Vagina (tissue), 2 donors: ENCODE data around the gene DGKB. TPM values are rescaled to one million over a fixed set of nuclear protein-coding genes. Genes with fewer than 3 reads are reported as not detected.

ENCODE experiments used
- DNase-seq, 2 donors: peaks; one replicate each; pipeline ENCODE4 v3.0.0-alpha.2; 2017; ENCODE audit errors: extremely low spot score in 2 of 2
- H3K27ac ChIP-seq: fragments of 200-600 bp; sonication (generic); one replicate; pipeline ENCODE4 v1.5.1; 2019
- H3K27me3 ChIP-seq: fragments of 200-600 bp; sonication (generic); one replicate; pipeline ENCODE4 v1.5.1; 2019
- H3K36me3 ChIP-seq, 2 donors: fragments of 200-600 bp; sonication (generic); one replicate each; pipeline ENCODE4 v1.5.1; 2017 to 2019
- H3K4me1 ChIP-seq: fragments of 200-600 bp; sonication (generic); one replicate; pipeline ENCODE4 v1.5.1; 2019
- H3K4me3 ChIP-seq, 2 donors: fragments of 200-600 bp; sonication (generic); 1 replicate in 1 of 2; 2 replicates in 1 of 2; pipeline ENCODE4 v1.5.1; 2016 to 2019
- H3K9me3 ChIP-seq: fragments of 200-600 bp; sonication (generic); one replicate; pipeline ENCODE4 v1.5.1; 2019
- CTCF ChIP-seq, 3 experiments: fragments of 450-650 bp in 2 of 3; fragments of 200-600 bp in 1 of 3; sonication (generic) in 1 of 3; IDR thresholded peaks; one replicate each; pipeline ENCODE4 v1.5.1; 2017 to 2019; ENCODE audit warnings: antibody characterized with exemption in 3 of 3, mild to moderate bottlenecking in 2 of 3, moderate library complexity in 2 of 3
- POLR2A ChIP-seq, 2 donors: fragments of 450-650 bp; IDR thresholded peaks; one replicate each; pipeline ENCODE4 v1.6.1; 2017; ENCODE audit warnings: antibody characterized with exemption in 2 of 2, mild to moderate bottlenecking in 2 of 2, moderate library complexity in 2 of 2
- POLR2AphosphoS5 ChIP-seq, 2 donors: sonication (generic); formaldehyde crosslinking; IDR thresholded peaks; one replicate each; pipeline ENCODE4 v1.9.0; 2017; ENCODE audit warnings: antibody characterized with exemption in 2 of 2, mild to moderate bottlenecking in 2 of 2, low read depth in 1 of 2; ENCODE audit not compliant: insufficient read depth in 1 of 2
- intact Hi-C: fragments of 100-400 bp; cut with DNase I; formaldehyde crosslinking; loops from one replicate; pipeline ENCODE4 v1.15.1; 2023
- total RNA-seq: library from RNA; depleted of rRNA; stranded (reverse); fragments of >200 nt; gene quantifications from one replicate; pipeline ENCODE4 v1.2.3, GENCODE V29; 2016

DGKB gene
- total RNA-seq, 1 donor from 2014 or later = 2.2 TPM

DNA sequence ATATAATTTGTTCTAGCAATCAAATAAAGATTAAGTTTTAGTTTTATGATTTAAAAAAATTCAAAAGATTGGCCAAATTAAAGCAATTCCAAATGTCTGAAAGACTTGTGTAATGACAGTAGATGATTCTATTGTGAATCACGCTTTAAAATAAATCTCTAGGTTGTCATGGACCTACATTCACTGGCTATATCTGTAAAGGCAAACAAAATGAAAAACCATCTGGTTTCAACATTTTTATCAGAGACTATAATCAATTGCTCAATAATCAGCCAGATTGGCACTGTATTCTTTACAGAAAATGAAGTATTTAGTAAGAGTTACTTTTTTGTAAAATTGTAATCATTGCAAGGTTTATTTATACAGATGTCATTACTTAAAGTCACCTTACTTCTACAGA is 60.7 kb downstream of the DGKB start:
- H3K27ac ChIP-seq = no peak overlapping the region
- no peaks in the 10 kb centered on the region for H3K9me3 ChIP-seq
- intact Hi-C loops = no loop called here
- H3K36me3 ChIP-seq = no peaks in the 10 kb centered on the region
- no peak overlapping the region for H3K4me3 ChIP-seq
- no peaks in the 10 kb centered on the region for H3K4me1 ChIP-seq
- DNase-seq = no peak
- H3K27me3 ChIP-seq = no peaks in the 10 kb centered on the region
- TF ChIP-seq POLR2AphosphoS5 (IDR thresholded peaks at IDR 0.05; ENCODE audit: insufficient read depth in 1 of 2, low read depth in 1 of 2) = no peak

- Histone ChIP-seq H3K4me1 (no peaks in the 10 kb centered on the region), H3K4me3 (no peak overlapping the region), H3K9me3 (no peaks in the 10 kb centered on the region), H3K27me3 (no peaks in the 10 kb centered on the region), H3K27ac (no peak overlapping the region), H3K36me3 (no peaks in the 10 kb centered on the region)
- TF ChIP-seq CTCF (IDR thresholded peaks at IDR 0.05) (no peak), POLR2AphosphoS5 (IDR thresholded peaks at IDR 0.05; ENCODE audit: insufficient read depth in 1 of 2, low read depth in 1 of 2) (no peak), POLR2A (IDR thresholded peaks at IDR 0.05) (no peak)
- no peak for DNase-seq
- intact Hi-C loops = no loop called here
Measured at GRCh38 chr7:14841086-14841485, 61.5 kb downstream of the DGKB start.

GRCh38 chr7:14839307-14839706 is 63.2 kb downstream of the DGKB start:
- H3K36me3 ChIP-seq = no peaks in the 10 kb centered on the region
- TF ChIP-seq POLR2A (IDR thresholded peaks at IDR 0.05) (no peak), CTCF (IDR thresholded peaks at IDR 0.05) (no peak), POLR2AphosphoS5 (IDR thresholded peaks at IDR 0.05; ENCODE audit: insufficient read depth in 1 of 2, low read depth in 1 of 2) (no peak)
- no peak overlapping the region for H3K4me3 ChIP-seq
- intact Hi-C loops = no loop called here
- no peak overlapping the region for H3K27ac ChIP-seq
- no peaks in the 10 kb centered on the region for H3K4me1 ChIP-seq
- H3K27me3 ChIP-seq = no peaks in the 10 kb centered on the region
- H3K9me3 ChIP-seq = no peaks in the 10 kb centered on the region
- no peak for DNase-seq

DNA sequence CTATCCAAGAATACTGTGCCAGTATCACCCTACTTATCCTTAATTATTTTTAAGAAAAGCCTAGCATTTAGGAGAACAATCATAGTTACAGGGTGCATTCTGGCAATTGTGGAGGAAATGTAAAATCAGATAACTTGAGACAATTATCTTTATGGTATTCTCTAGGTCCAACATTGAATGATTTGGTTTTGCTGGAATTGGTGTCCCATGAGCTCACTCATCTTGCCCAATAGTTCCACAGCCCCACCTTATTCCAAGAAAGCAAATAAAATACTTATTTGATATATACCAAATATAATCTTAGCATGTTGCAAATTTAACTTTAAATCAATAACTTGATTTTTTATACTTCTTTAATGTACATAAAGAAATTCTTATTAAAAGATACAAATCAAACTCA is 65.3 kb downstream of the DGKB start:
- no peak for TF ChIP-seq CTCF (IDR thresholded peaks at IDR 0.05)
- no peak for TF ChIP-seq POLR2A (IDR thresholded peaks at IDR 0.05)
- TF ChIP-seq POLR2AphosphoS5 (IDR thresholded peaks at IDR 0.05; ENCODE audit: insufficient read depth in 1 of 2, low read depth in 1 of 2) = no peak
- H3K9me3 ChIP-seq = no peaks in the 10 kb centered on the region
- no peak overlapping the region for H3K4me3 ChIP-seq
- DNase-seq = no peak
- H3K4me1 ChIP-seq = no peaks in the 10 kb centered on the region
- H3K27ac ChIP-seq = no peak overlapping the region
- H3K36me3 ChIP-seq = no peaks in the 10 kb centered on the region
- intact Hi-C loops = no loop called here
- H3K27me3 ChIP-seq = no peaks in the 10 kb centered on the region

DNA sequence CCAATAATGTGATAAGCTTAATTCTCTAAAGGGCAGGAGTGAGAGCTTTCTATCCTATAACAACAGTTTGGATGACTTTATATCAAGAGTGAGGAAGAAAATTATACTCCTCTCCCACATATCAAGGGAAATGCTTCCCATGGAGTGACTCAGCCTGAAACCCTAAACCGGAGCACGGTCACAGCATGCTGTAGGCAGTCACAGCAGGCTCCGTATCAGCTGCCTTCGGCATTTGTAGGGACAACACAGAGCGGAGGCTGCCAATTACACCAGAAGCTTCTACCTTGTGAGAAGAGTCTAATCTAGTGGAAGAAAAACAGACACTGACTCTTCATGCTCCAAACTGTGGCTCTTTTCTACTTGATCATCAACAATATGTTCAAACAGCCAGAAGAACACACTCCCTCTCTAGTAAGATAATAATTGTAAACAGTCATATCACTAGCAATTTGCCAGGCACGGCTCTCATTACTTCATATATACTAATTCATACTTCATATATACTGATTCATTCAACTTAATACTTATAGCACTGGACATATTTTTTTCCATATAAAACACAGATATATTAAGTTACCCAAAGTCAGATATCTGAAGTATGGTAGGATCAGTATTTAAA is 65.9 kb downstream of the DGKB start:
- intact Hi-C loops = no loop called here
- TF ChIP-seq POLR2A (IDR thresholded peaks at IDR 0.05) = no peak
- no peak for TF ChIP-seq CTCF (IDR thresholded peaks at IDR 0.05)
- Histone ChIP-seq H3K9me3 (no peaks in the 10 kb centered on the region), H3K4me3 (no peak overlapping the region), H3K27ac (no peak overlapping the region), H3K27me3 (no peaks in the 10 kb centered on the region), H3K4me1 (no peaks in the 10 kb centered on the region), H3K36me3 (no peaks in the 10 kb centered on the region)
- DNase-seq = no peak
